Liver (tissue), 9 donors: ENCODE results near the gene PHF2. TPM values are rescaled to one million over a fixed set of nuclear protein-coding genes. Genes with fewer than 3 reads are reported as not detected.
A peak's percentile ranks its signal among the peaks of the same experiment; 100 is the strongest.

Experiments used
- DNase-seq: peaks from one replicate; pipeline ENCODE4 v3.0.0-alpha.2; 2017; ENCODE audit warnings: low spot score
- H3K27ac ChIP-seq, 2 donors: one replicate each; pipeline ENCODE4 v1.7.0; 2013; ENCODE audit warnings: inconsistent platforms in 2 of 2, low read length in 2 of 2, control low read depth in 1 of 2, low read depth in 1 of 2, mild to moderate bottlenecking in 1 of 2
- H3K27me3 ChIP-seq, 4 donors: one replicate each; pipeline versions ENCODE4 v1.6.1 to v1.7.0; 2013; ENCODE audit warnings: low read length in 3 of 4, inconsistent platforms in 1 of 4, mild to moderate bottlenecking in 1 of 4, moderate library complexity in 1 of 4; ENCODE audit not compliant: control insufficient read depth in 4 of 4, insufficient read depth in 4 of 4
- H3K36me3 ChIP-seq, 4 donors: one replicate each; pipeline versions ENCODE4 v1.6.1 to v1.7.0; 2013; ENCODE audit warnings: low read length in 3 of 4, mild to moderate bottlenecking in 3 of 4, low read depth in 1 of 4, moderate library complexity in 1 of 4; ENCODE audit not compliant: control insufficient read depth in 4 of 4, insufficient read depth in 3 of 4
- H3K4me1 ChIP-seq, 4 donors: one replicate each; pipeline versions ENCODE4 v1.6.1 to v1.7.0; 2013; ENCODE audit warnings: low read length in 3 of 4, mild to moderate bottlenecking in 3 of 4, moderate library complexity in 1 of 4; ENCODE audit not compliant: control insufficient read depth in 4 of 4, insufficient read depth in 4 of 4
- H3K4me3 ChIP-seq, 3 donors: one replicate each; pipeline versions ENCODE4 v1.6.1 to v1.7.0; 2013; ENCODE audit warnings: low read length in 3 of 3, control low read depth in 1 of 3, low read depth in 1 of 3, mild to moderate bottlenecking in 1 of 3
- H3K9ac ChIP-seq, 2 donors: one replicate each; pipeline ENCODE4 v1.7.0; 2013; ENCODE audit warnings: low read length in 2 of 2, mild to moderate bottlenecking in 2 of 2, moderate library complexity in 2 of 2, control low read depth in 1 of 2, low read depth in 1 of 2
- H3K9me3 ChIP-seq, 4 donors: one replicate each; pipeline versions ENCODE4 v1.6.1 to v1.7.0; 2013; ENCODE audit warnings: low read length in 3 of 4; ENCODE audit not compliant: control insufficient read depth in 4 of 4
- CTCF ChIP-seq: fragments of 150-350 bp; IDR thresholded peaks from 2 replicates; pipeline ENCODE4 v1.5.1; 2017; ENCODE audit warnings: improper control_type of control experiment, low read depth, low read length; ENCODE audit not compliant: missing input control
- EGR1 ChIP-seq, 2 donors: IDR thresholded peaks; 2 replicates each; pipeline ENCODE4 v1.6.1; 2016 to 2018; ENCODE audit warnings: antibody characterized with exemption in 2 of 2, low read depth in 2 of 2
- FOXA1 ChIP-seq: IDR thresholded peaks from 2 replicates; pipeline ENCODE4 v1.6.1; 2016; ENCODE audit warnings: antibody characterized with exemption
- FOXA2 ChIP-seq: IDR thresholded peaks from 2 replicates; pipeline ENCODE4 v1.6.1; 2016; ENCODE audit warnings: antibody characterized with exemption
- HNF4A ChIP-seq, 2 donors: conservative IDR thresholded peaks; 2 replicates each; pipeline ENCODE4 v1.6.1; 2016; ENCODE audit warnings: antibody characterized with exemption in 2 of 2, mild to moderate bottlenecking in 2 of 2
- HNF4G ChIP-seq: IDR thresholded peaks from 2 replicates; pipeline ENCODE4 v1.6.1; 2016; ENCODE audit warnings: antibody characterized with exemption
- NR2F2 ChIP-seq: IDR thresholded peaks from 2 replicates; pipeline ENCODE4 v1.6.1; 2016; ENCODE audit warnings: antibody characterized with exemption
- RAD21 ChIP-seq, 2 donors: IDR thresholded peaks; 2 replicates each; pipeline ENCODE4 v1.6.1; 2016; ENCODE audit warnings: antibody characterized with exemption in 2 of 2, mild to moderate bottlenecking in 2 of 2
- RXRA ChIP-seq, 2 donors: IDR thresholded peaks; 2 replicates each; pipeline ENCODE4 v1.6.1; 2017 to 2018; ENCODE audit warnings: antibody characterized with exemption in 2 of 2, mild to moderate bottlenecking in 1 of 2
- TAF1 ChIP-seq: conservative IDR thresholded peaks from 2 replicates; pipeline ENCODE4 v1.6.1; 2016; ENCODE audit warnings: antibody characterized with exemption, mild to moderate bottlenecking
- YY1 ChIP-seq: IDR thresholded peaks from 2 replicates; pipeline ENCODE4 v1.6.1; 2016; ENCODE audit warnings: antibody characterized with exemption, mild to moderate bottlenecking
- WGBS: extraction: QIAGEN DNeasy Blood & Tissue Kit; methylation state at CpG from one replicate; pipeline ENCODE4 v1.1.7; 2013; 5-methylcytosine and 5-hydroxymethylcytosine counted together
- polyA plus RNA-seq, 2 donors: library from polyadenylated mRNA; stranded (reverse) in 1 of 2; unstranded in 1 of 2; fragments of 200-250 nt in 1 of 2; fragments of >200 nt in 1 of 2; fragmentation: Nextera tagmentation in 1 of 2; extraction: Ambion mirVana in 1 of 2; gene quantifications; one replicate each; pipeline versions ENCODE4 v1.2.1 to v1.2.3, GENCODE V29; 2013 to 2015
- total RNA-seq, 2 donors: library from RNA; depleted of rRNA; stranded (reverse); fragments of >200 nt; gene quantifications; one replicate each; pipeline ENCODE4 v1.2.3, GENCODE V29; 2014
- TF ChIP-seq, protein P1 (sequence below): IDR thresholded peaks from 2 replicates; pipeline ENCODE4 v1.6.1; 2016; ENCODE audit warnings: antibody characterized with exemption
- TF ChIP-seq, protein P2 (sequence below): IDR thresholded peaks from 2 replicates; pipeline ENCODE4 v1.6.1; 2016; ENCODE audit warnings: antibody characterized with exemption, mild to moderate bottlenecking
- donor health status: healthy.
- donor health status: healthy.
- donor health status: healthy.
- donor health status: healthy.
- donor health status: healthy.

PHF2 gene
- total and polyA plus RNA-seq, 4 donors = 2.3 to 8.6 (median 6.7) TPM

DNA sequence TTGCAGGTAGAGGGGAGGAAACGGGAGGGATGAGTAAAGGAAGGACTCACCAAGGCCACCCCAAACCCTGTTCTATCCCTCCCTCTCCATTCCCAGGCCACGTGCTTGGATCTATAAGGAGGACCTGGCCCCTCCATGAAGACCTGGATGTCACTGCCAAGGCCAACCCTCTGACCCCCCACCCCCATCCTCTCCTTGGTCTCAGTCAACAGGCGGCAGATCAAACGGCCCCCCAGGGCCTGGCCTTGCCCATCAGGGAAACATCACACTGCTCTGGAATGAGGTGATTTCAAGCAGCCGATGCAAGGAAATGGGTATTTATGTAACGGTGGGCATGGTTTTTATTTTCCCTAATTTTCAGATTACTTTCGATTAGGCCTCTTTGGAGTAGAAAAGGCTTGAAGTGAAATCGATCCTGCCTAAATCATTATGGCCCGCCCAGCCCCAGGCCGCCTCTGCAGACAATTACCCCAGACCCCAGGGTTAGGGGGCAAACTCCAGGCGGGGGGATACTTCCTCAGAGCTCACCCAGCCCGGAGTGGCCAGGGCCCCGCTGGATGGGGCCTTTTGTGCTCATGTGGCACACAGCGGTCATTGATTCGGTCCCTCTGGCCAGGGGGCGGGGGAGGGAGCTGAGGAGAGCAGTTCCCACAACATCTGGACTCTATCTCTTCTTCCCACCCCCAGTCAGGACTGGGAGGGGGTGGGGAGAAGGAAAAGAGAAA is 125.3 kb downstream of the PHF2 start:
- Histone ChIP-seq H3K27me3 (peaks cover 0 to 2% (median 0%) of the 10 kb centered on the region in 4 donors), H3K9me3 (peaks cover 2 to 4% (median 3%) of the 10 kb centered on the region in 4 donors), H3K4me3 (no peak overlapping the region), H3K27ac (no peak overlapping the region), H3K9ac (no peak overlapping the region), H3K4me1 (no peaks in the 10 kb centered on the region), H3K36me3 (no peaks in the 10 kb centered on the region)
- DNase-seq = no peak
- WGBS = 89% methylated on average over 16 of the region's 16 CpGs
- TF ChIP-seq HNF4G (no peak), FOXA1 (no peak), RAD21 (IDR thresholded peaks at IDR 0.05) (no peak), RXRA (IDR thresholded peaks at IDR 0.05) (no peak), YY1 (no peak), EGR1 (IDR thresholded peaks at IDR 0.05; ENCODE audit: low read depth in 2 of 2) (no peak), TAF1 (no peak), CTCF (no peak)
- TF ChIP-seq, protein P1, sequence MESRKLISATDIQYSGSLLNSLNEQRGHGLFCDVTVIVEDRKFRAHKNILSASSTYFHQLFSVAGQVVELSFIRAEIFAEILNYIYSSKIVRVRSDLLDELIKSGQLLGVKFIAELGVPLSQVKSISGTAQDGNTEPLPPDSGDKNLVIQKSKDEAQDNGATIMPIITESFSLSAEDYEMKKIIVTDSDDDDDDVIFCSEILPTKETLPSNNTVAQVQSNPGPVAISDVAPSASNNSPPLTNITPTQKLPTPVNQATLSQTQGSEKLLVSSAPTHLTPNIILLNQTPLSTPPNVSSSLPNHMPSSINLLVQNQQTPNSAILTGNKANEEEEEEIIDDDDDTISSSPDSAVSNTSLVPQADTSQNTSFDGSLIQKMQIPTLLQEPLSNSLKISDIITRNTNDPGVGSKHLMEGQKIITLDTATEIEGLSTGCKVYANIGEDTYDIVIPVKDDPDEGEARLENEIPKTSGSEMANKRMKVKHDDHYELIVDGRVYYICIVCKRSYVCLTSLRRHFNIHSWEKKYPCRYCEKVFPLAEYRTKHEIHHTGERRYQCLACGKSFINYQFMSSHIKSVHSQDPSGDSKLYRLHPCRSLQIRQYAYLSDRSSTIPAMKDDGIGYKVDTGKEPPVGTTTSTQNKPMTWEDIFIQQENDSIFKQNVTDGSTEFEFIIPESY = no peak

GRCh38 chr9:93702261-93702660 is 125.9 kb downstream of the PHF2 start:
- Histone ChIP-seq H3K4me3 (no peak overlapping the region), H3K9me3 (peaks cover 2 to 5% (median 4%) of the 10 kb centered on the region in 4 donors), H3K36me3 (no peaks in the 10 kb centered on the region), H3K9ac (no peak overlapping the region), H3K27me3 (no peaks in the 10 kb centered on the region), H3K4me1 (no peaks in the 10 kb centered on the region), H3K27ac (no peak overlapping the region)
- TF ChIP-seq HNF4G = no peak
- TF ChIP-seq TAF1 = no peak
- TF ChIP-seq HNF4A (conservative IDR thresholded peaks at IDR 0.05) = no peak
- TF ChIP-seq, protein P1 = no peak
- no peak for TF ChIP-seq YY1
- TF ChIP-seq, protein P2, sequence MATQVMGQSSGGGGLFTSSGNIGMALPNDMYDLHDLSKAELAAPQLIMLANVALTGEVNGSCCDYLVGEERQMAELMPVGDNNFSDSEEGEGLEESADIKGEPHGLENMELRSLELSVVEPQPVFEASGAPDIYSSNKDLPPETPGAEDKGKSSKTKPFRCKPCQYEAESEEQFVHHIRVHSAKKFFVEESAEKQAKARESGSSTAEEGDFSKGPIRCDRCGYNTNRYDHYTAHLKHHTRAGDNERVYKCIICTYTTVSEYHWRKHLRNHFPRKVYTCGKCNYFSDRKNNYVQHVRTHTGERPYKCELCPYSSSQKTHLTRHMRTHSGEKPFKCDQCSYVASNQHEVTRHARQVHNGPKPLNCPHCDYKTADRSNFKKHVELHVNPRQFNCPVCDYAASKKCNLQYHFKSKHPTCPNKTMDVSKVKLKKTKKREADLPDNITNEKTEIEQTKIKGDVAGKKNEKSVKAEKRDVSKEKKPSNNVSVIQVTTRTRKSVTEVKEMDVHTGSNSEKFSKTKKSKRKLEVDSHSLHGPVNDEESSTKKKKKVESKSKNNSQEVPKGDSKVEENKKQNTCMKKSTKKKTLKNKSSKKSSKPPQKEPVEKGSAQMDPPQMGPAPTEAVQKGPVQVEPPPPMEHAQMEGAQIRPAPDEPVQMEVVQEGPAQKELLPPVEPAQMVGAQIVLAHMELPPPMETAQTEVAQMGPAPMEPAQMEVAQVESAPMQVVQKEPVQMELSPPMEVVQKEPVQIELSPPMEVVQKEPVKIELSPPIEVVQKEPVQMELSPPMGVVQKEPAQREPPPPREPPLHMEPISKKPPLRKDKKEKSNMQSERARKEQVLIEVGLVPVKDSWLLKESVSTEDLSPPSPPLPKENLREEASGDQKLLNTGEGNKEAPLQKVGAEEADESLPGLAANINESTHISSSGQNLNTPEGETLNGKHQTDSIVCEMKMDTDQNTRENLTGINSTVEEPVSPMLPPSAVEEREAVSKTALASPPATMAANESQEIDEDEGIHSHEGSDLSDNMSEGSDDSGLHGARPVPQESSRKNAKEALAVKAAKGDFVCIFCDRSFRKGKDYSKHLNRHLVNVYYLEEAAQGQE = no peak
- TF ChIP-seq FOXA2 = no peak
- TF ChIP-seq NR2F2 = no peak
- no peak for TF ChIP-seq RAD21 (IDR thresholded peaks at IDR 0.05)
- peak; percentile 27 for DNase-seq
- WGBS = 82% methylated on average over 7 of the region's 7 CpGs
